COLO668 (cell line): Measurements from ENCODE around the gene TEX51.

ENCODE experiments used
- DNase-seq: peaks from one replicate; lab custom pipeline; 2025; ENCODE audit not compliant: unreplicated experiment; lab: John Stamatoyannopoulos, UW

TEX51 gene

DNA sequence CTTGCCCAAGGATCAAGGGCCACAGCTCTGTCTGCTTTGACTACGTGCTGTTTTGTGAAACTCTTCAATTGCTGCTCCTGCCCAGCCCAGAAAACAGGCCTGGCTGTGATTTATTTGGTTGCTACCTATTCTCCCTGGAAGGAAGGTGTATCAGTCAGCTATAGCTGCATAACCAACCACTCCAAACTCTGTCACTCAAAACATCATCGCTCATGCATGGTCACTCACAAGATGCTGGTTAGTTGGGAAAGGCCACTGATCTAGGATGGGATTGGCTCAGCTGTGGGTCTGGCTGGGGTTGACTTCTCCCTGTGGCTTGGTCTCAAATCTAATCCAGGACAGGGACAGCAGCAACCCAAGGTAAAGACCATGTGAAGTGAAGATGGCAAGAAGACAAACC, 14.6 kb downstream of the TEX51 start:
- DNase-seq = no peak

DNA sequence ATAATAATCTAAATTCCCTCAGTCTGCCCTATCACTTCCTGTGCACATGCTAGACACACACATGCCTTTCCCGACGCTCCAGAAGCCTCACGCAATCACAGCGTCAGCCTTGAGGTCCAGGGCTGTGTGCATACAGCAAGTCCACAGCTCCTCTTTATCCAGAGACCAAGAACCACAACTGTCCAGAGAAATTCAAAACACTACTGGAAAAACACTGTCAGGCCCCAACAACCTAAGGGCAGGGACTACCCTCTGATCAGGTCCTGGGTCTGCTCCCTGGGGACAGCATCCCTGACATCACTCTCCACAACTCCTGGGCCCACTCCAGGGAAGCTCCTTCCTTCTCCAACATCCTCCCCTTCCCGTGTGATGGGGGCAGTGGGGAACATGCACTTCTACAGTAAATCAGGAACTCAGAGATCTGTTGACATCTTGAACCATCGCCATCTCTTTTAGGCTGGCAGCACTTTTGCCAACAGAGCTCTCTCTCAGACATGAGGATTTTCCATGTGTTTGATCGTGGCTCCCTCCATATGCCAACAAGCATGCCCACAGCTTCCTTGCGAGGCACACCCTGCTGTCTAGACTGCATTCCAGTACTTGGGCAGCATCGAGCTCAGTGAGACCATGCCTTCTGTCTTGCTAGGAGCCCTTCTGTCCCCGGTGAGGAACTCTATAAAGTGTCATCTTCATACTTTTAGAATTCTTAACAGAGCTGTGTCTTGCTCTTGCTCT, 15.4 kb downstream of the TEX51 start:
- DNase-seq = no peak

DNA sequence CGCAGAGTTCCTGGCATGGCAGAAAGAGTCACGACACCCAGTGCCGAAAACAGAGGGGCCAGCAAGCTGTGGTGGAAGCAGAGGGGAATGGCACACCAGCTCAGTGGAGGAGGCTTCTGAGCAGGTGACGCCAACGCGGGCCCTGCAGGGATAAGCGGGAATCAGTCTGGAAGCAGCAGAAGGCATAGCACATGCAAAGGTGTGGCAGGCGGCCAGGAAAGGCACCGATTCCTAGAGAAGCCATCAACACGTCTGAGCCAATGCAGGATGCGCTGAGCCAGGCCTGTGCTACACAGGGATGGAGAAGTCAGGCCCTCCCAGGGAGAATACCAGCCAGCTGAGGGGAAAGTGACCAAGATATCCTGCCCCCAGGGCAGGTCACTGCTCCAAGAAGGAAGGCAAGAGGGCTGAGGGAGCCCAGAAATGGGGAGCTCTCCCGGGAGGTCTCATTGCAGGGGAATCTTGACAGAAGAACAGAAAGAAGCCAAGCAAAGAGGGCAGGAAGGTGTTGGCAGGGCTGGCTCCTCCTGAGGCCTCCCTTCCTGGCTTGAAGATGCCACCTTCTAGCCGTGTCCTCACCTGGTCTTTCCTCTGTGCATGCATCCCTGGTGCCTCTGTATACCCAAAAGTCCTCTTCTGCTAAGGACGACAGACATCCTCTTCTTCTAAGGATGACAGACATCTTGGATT, 16.3 kb downstream of the TEX51 start:
- no peak for DNase-seq

DNA sequence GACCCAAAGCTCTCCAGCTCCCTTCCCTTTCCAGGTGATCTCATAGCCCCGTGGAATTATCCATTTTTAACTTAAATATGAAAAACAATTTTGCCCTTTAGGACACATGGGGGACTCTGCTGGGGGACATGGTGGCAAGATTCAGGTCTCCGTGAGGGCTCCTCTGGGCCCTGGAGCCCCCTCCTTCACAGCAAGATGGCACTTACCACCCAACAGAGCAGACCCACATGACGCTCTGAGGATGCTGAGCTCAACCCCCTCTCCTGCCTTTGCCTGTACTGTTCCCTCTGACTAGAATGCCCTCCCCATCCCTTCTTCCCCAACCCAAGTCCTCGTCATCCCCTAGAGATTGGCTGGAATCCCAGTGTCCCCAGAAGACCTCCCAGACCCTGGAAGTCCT, 17.2 kb downstream of the TEX51 start:
- no peak for DNase-seq

DNA sequence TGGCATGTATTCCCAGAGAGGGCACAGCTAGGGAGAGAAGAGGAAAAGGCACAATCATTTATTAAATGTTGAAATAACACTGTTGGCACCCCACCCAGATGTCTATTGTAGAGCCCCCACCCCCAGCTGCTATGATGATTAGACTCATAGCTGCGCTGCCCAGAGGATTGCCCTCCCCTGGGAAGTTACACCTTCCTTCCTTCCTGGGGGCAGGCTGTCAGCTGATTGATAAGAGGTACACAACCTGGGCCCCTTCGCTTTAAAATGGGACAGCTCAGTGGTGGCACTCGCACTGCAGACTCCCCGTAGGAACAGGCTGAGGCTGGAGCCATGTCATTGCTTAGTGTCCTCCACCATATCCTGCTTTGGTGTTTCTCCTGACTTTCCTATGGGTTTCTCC, 18.1 kb downstream of the TEX51 start:
- no peak for DNase-seq

DNA sequence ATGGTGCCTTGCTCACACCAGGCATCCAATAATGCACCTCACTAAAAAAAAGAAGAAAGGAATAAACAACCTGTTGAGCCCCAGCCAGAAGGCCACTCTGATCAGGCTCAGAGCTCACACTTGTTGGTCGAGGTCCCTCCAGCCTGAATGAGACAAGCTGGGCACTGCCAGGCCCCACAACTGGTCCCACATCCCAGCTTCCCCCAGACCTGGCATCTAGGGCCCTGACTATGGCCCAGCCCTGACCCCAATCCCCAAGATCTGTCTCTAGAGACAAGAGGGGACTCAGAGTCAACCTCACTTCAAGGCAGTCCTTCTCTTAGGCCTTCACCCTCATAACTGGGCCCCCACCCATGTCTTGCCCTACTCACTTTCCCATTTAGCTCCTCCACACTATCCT, 22.4 kb downstream of the TEX51 start:
- DNase-seq = no peak

DNA sequence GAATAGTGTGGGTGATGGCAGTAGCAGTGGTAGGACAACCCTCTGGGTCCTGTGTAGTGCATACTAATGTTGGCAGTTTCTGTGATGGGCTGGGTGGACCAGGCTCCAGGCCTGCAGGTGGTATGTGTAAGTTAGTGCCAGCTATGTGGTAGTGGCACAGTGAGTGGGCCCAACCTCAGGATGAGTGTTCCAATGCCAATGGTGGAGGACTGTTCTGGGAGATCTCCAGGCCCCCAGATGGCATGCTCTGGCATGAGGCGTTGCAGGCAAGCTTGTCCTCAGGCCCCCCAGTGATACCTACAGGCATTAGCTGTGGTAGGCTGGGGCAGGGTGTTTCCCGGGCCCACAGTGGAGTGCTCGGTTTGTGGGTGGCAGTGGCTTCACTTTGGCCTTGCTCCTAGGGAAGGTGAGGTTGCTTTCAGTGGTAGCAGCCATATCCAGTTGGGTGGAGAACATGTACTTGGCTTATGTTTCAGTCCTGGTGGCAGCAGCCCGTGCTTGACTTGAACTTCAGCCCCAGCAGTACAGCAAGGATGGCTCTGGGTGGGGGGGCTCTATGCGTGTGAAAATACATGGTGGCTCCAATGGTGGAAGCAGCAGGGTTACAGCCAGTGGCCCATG, 32.4 kb downstream of the TEX51 start:
- no peak for DNase-seq

DNA sequence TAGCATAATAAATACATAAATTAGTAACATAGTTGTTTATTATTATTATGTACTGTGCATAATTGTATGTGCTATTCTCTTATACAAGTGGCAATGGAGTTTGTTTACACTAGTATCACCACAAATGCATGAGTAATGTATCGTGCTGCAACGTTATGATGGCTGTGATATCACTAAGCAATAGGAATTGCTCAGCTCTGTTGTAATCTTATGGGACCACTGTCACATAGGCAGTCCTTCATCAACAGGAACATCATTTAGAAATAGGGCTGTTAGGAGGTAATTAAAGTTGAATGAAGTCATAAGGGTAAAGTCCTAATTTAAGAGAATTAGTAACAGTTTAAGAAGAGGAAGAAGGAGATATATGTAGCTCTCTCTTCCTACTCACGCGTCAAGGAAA, 33.8 kb downstream of the TEX51 start:
- DNase-seq = no peak

DNA sequence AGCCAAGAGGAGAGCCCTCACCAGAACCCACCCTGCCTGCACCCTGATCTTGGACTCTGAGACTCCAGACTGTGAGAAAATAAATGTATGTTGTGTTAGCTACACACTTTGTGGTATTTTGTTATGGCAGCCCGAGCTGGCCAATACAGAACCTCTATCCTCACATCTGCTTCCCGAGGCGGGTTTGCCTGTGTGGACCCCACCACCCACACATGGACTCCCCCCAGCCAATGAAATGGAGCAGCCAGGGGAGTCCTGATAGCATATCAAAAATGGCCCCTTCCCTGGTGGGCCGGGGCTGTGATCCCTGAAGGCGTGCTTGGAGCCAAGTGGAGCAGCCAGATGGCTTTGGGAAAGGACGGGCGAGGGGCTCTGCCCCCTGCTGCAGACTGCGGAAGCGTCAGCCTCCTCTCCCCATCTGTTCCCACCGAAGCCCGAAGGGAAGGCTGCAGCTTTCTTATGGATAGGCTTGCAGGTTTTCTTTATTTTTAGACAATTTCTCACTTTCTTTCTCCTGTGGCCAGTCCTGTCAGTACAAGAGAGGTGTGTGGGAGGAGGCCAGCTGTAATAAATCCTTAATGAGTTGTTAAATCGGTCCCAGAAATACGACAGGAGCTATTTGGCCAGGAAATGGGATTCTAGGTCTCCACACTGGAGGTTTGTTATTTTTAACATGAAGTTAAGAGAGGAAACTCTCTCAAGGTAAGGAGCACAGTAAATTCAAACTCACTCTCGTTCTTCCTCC, 34.4 kb downstream of the TEX51 start:
- DNase-seq = no peak

DNA sequence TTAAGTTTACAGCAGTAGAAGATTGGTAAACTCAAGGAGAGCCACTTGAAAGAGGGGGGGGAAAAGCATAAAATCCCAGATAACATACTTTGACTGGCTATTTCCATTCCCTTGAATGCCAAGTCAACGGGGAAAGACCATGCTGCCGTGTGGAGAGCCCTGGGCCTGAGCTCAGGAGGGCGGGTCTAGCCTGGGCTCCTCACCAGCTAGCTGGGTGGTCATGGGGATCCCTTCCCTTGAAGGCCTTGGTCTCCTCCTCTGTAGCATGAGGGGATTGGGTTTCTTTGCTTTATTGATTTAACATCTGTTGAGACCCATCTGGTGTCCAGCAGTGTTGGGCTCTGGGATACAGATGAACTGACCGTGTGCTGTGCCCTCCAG, 35.0 kb downstream of the TEX51 start:
- no peak for DNase-seq

DNA sequence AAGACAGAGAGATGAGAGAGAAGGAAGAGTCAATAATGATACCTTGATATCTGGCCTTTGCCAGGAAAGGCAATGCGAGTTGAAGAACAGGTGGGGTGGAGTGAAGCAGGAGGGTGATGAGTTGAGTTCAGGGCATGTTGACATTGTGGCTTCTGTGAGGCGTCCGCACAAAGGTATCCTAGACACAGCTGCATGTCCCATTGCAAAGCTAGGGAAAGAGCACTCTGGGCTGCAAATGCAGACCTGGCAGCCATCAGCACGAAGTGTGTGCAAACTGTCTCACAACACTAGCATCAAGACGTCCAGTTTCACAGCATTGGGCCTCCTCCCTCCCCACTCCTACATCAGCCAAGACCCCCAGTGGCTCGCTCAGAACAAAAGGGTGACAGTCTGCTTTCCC, 36.1 kb downstream of the TEX51 start:
- DNase-seq = peak; percentile 71

DNA sequence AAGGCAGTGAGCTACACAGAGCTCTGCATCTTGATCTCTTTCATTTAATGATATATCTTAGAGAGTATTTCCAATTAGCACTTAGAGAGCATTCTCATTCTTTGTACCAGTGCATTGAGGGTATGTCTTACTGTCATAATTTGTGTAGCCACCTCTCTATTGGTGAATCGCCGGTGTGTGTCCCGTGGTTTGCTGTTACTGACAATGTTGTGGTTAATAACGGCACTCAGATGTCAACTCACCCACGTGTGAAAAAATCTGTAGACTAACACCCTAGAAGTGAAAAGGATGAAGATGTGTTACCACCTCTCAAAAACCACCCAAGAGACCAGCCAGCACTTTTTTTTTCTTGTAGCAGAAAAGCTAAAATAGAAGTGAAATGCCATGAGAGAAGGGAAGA, 37.1 kb downstream of the TEX51 start:
- DNase-seq = no peak

DNA sequence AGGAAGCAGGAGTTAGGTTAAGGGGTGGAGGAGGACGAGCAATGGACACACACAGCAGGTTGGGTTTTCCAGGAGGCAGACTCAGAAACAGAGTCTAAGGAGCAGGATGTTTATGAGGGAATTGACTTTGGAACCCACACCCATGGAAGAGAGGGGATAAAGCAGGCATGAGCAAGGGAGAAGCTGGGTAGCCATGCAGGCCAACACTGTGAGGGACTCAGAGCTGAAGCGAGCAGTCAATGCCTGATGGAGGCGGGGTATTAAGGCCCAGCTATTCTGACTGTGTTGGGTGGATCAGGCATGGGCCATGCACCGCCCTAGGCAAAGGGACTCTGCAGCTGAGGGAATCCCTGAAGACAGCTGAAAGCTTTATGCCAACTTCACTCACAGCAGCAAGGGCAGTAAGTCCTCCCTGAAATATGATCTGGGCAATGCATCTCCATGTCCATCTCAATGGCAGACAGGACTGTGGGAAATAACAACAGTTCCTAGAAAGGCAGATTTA, 37.6 kb downstream of the TEX51 start:
- DNase-seq = no peak

DNA sequence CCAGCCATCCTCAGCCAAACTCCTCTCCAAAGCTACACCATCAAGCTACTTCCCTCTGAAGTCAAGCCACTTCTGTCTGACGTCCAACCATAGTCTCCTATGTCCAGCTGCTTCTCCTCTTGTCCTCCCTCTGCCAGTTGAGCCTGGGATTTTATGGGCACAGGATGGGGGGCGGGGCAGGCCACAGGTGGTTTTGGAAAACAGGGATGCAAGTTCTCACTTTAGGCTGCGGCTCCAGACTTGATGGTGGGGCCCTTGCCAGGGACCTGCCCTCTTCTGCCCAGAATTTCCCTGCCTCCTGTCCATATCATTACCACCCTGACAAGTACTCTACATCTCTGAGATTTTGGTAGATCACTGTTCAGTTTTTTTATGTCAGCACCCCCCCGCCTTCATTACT, 41.6 kb downstream of the TEX51 start:
- DNase-seq = no peak

DNA sequence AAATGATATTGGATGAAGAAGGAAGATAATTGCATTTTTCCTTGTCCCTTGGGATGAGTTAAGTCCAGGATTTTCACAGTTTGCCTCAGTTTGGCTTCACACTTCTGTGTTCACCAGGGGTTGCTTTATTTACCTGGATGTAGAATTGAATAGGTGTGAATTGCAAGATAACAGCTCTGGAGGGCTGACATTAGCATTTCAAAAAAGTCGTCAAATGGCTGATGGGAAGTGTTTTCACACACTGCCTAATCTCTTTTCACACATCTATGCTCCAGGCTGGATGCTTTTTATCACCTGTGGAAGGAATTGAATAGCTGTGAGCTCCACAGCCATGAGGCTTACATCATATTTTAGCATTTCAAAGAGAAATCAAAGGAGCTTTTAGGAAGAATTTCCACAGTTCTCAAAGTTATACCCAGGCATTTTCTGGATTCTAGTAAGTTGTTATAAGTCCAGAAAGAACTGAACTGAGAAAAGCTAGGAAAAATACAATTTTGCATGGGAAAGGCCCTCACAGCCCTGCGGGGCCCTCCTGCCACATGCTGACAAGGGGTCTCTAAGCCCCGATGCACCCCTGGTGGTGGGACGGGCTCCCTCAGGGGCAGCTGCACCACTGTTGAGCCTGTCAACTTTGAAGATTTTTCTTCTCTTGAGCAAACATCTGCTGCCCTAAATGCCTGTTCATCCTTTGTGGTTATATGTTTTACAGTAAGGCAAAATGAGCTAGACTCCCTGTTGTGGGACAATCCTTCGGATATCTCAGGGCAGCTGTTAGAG, 43.9 kb downstream of the TEX51 start:
- DNase-seq = no peak

DNA sequence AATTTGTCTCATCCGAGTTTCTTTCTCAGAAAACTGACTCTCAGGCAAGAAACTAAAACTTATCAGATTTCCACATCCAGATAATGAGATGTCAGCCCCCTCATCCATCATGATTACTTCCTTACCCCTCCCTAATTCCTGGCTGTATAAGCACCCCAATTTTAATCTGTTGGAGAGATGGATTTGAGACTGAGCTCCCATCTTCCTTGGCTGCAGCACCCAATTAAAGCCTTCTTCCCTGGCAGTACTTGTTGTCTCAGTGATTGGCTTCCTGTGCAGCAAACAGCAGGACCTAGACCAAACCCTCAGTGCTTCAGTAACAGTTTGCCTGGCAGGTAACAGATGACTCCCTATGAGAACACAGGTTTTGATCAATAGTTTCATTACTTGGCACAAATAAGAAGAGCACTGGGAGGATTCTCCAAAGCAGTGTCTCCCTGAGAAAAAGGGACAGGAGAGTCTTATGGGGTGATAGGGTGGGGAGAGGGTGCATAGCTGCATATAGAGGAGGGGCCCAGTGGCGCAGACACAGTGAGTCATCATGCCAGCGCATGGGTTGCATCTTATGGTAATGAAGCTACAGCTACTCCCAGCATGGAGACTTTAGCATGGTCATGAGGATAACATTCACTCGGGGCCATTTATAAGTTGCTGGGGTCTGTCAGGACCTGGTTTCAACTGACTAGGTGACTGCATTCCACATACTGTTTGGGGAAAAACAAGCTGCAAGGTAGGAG, 45.1 kb downstream of the TEX51 start:
- DNase-seq = no peak

DNA sequence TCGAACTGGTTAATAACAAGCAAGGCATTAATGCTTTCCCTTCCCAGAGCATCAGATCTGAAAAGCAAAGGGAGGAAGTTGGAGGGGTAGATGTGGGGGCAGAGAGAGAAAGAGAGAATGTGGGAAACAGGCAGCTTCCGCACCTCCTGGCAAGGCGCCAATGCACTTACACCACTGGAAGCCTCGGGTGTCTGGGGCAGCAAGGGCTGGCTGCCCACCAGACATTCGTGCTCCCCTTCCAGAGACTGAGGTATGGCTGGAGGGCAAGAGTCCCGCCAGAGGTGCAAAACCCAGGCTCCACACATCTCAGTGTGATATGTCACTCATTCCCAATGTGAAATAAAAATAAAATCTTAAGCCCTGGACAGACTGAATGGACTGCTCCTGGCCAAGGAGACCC, 46.4 kb downstream of the TEX51 start:
- no peak for DNase-seq

DNA sequence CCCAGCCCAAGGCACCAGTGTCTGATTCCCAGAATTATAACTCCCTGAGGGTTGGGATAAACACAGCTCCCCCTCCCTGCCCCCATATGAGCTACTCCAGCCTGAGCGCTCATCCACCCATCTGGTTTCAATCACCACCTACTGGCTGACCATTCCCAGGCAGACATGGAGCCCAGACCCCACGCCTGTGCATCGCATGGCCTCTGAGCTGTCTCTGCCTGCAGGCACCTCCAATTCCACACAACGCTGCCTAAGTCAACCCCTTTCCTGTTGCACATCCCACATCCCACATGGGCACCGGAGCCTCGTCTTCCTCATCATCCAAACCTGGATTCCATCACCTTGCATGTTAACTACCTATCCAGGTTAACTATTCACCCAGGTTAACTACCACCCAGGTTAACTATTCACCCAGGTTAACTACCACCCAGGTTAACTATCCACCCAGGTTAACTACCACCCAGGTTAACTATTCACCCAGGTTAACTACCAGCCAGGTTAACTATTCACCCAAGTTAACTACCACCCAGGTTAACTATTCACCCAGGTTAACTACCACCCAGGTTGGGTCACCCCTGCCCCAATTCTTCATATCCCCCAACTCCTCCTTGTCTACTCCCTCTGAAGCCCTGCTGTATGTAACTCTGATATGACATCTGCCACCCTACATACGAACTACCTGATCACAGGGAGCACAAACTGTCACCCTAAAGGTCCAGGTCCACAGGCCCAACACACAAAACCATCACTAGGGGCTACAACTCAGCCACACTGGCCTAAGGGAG, 47.8 kb downstream of the TEX51 start:
- DNase-seq = no peak

DNA sequence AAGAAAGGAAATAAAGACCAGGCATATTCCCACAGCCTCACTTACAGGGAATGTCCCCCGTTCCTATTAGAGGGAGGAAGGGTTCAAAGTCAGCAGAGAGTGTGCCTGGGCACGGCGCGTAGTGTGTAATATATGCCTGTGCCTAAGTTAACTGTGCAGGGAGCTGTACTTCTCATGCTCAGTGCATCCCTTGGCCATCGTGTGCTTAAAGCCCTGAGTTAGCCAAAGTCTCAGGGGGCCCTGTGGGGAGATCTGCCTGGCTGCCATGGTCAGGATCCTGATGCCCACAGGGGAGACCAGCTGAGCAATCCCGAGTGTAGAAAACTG, 48.4 kb downstream of the TEX51 start:
- no peak for DNase-seq

DNA sequence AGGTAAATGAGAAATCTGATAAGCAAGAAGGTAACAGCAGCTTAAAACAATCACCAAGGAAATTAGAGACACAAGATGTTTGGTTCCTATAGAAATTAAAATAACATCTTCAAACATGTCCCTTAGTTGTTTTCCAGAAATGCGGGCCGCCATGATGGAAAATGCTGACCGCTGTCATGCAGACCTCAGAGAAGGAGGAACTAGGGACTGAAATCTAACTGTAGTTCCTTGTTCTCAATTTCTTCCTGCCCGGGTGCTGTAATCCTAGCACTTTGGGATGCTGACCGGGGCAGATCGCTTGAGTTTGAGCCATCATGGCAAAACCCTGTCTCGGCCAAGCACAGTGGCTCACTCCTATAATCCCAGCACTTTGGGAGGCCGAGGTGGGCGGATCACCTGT, 51.1 kb downstream of the TEX51 start:
- DNase-seq = no peak
